Fibroblast of the aortic adventitia (primary cell): ENCODE measurements around the gene KRT37. TPM values are rescaled to one million over a fixed set of nuclear protein-coding genes. Genes with fewer than 3 reads are reported as not detected.

Experiments
- DNase-seq: peaks from one replicate; pipeline ENCODE4 v3.0.0-alpha.2; 2010; ENCODE audit warnings: low read depth
- H3K4me3 ChIP-seq: 2 replicates; pipeline ENCODE4 v1.5.1; 2011; ENCODE audit warnings: low read depth, mild to moderate bottlenecking, control low read depth, low read length, moderate library complexity
- CTCF ChIP-seq: IDR thresholded peaks from 2 replicates; pipeline ENCODE4 v1.5.1; 2011; ENCODE audit warnings: mild to moderate bottlenecking, low read length, control low read depth, inconsistent platforms; ENCODE audit not compliant: insufficient read depth
- small RNA-seq: library from RNA; depleted of rRNA; stranded (forward); fragments of <200 nt; gene quantifications from one replicate; pipeline ENCODE3, GENCODE V24; 2012
- total RNA-seq: library from RNA; depleted of rRNA; stranded (reverse); fragments of >200 nt; gene quantifications from 2 replicates; pipeline ENCODE4 v1.2.3, GENCODE V29; 2012; ENCODE audit warnings: low replicate concordance

KRT37 gene
- total RNA-seq, 1 donor = not detected

- H3K4me3 ChIP-seq = no peak overlapping the region
- DNase-seq = no peak
- no peak for TF ChIP-seq CTCF
Measured at GRCh38 chr17:41377546-41377945, 46.8 kb downstream of the KRT37 start.

Small RNA genes within 50 kb of the gene (small RNA-seq; reads per million reads assigned to genes)
- gene RNU2-32P = 4.8 reads per million, percentile 88 among the genes with 10 or more reads in this experiment

Other genes with a start within 250 kb of the KRT37 start
- not detected in 2 replicates for gene KRTAP4-2, start 246.4 kb downstream of the KRT37 start, total RNA-seq
- gene KRTAP4-1, start 239.7 kb downstream of the KRT37 start, total RNA-seq = not detected in 2 replicates
- not detected in 2 replicates for gene KRTAP9-1, start 234.7 kb downstream of the KRT37 start, total RNA-seq
- gene KRTAP9-2, start 197.9 kb downstream of the KRT37 start, total RNA-seq = not detected in 2 replicates
- not detected in 2 replicates for gene KRTAP9-3, start 192.1 kb downstream of the KRT37 start, total RNA-seq
- not detected in 2 replicates for gene KRTAP9-8, start 186.6 kb downstream of the KRT37 start, total RNA-seq
- gene KRTAP9-4, start 174.9 kb downstream of the KRT37 start, total RNA-seq = not detected in 2 replicates
- not detected in 2 replicates for gene KRTAP9-9, start 169.2 kb downstream of the KRT37 start, total RNA-seq
- gene KRTAP9-6, start 159.2 kb downstream of the KRT37 start, total RNA-seq = not detected in 2 replicates
- gene KRTAP9-7, start 148.9 kb downstream of the KRT37 start, total RNA-seq = not detected in 2 replicates
- gene KRTAP29-1, start 121.7 kb downstream of the KRT37 start, total RNA-seq = not detected in 2 replicates
- gene KRTAP16-1, start 115.3 kb downstream of the KRT37 start, total RNA-seq = not detected in 2 replicates
- gene KRTAP17-1, start 108.9 kb downstream of the KRT37 start, total RNA-seq = not detected in 2 replicates
- gene KRT33A, start 73.8 kb downstream of the KRT37 start, total RNA-seq = not detected in 2 replicates
- gene KRT33B, start 54.8 kb downstream of the KRT37 start, total RNA-seq = not detected in 2 replicates
- 0.45 TPM in 1 of 2 replicates, not detected in the other for gene KRT34, start 42.3 kb downstream of the KRT37 start, total RNA-seq
- gene KRT31, start 27.0 kb downstream of the KRT37 start, total RNA-seq = 0.09 TPM in 1 of 2 replicates, not detected in the other
- not detected in 2 replicates for gene KRT38, start 16.4 kb upstream of the KRT37 start, total RNA-seq
- gene KRT32, start 42.8 kb upstream of the KRT37 start, total RNA-seq = 0.09 TPM in 1 of 2 replicates, not detected in the other
- not detected in 2 replicates for gene KRT35, start 56.6 kb upstream of the KRT37 start, total RNA-seq
- not detected in 2 replicates for gene KRT36, start 65.3 kb upstream of the KRT37 start, total RNA-seq
- not detected in 2 replicates for gene KRT13, start 81.0 kb upstream of the KRT37 start, total RNA-seq
- gene KRT15, start 94.3 kb upstream of the KRT37 start, total RNA-seq = 0.63 TPM in 1 of 2 replicates, not detected in the other
- 50.7 and 78.5 TPM in 2 replicates for gene KRT19, start 103.7 kb upstream of the KRT37 start, total RNA-seq
- gene KRT9, start 147.5 kb upstream of the KRT37 start, total RNA-seq = not detected in 2 replicates
- gene KRT14, start 162.3 kb upstream of the KRT37 start, total RNA-seq = 0.82 and 1.3 TPM in 2 replicates
- 0.98 and 2.0 TPM in 2 replicates for gene KRT16, start 188.2 kb upstream of the KRT37 start, total RNA-seq
- 0.57 TPM in 1 of 2 replicates, not detected in the other for gene KRT17, start 200.0 kb upstream of the KRT37 start, total RNA-seq